AG04450 (cell line): ENCODE measurements around the gene TMEM256. TPM values are rescaled to one million over a fixed set of nuclear protein-coding genes. Genes with fewer than 3 reads are reported as not detected.

Experiments
- CTCF ChIA-PET: fragments of 300-600, 350-600 bp; formaldehyde crosslinking; extraction: SDS; loops from one replicate; lab custom pipeline; 2022; ENCODE audit warnings: antibody characterized with exemption, inconsistent platforms; lab: Charles Lee
- POLR2A ChIA-PET: fragments of 350-600 bp; formaldehyde crosslinking; extraction: SDS; loops from one replicate; lab custom pipeline; 2021; ENCODE audit warnings: antibody characterized with exemption, inconsistent platforms; lab: Yijun Ruan, JAX
- DNase-seq: peaks from one replicate; pipeline ENCODE4 v3.0.0-alpha.2; 2011; ENCODE audit warnings: low read depth, low spot score
- H3K27ac ChIP-seq: one replicate; pipeline ENCODE4 v1.5.1; 2012; ENCODE audit warnings: low read depth, low read length, control low read depth
- H3K27me3 ChIP-seq: one replicate; pipeline ENCODE4 v1.6.0; 2012; ENCODE audit warnings: low read length; ENCODE audit not compliant: control insufficient read depth, insufficient read depth
- H3K4me3 ChIP-seq: 2 replicates; pipeline ENCODE4 v1.5.1; 2011; ENCODE audit warnings: mild to moderate bottlenecking, low read depth, low read length, control low read depth
- H3K9me3 ChIP-seq: 2 replicates; pipeline ENCODE4 v1.5.1; 2012; ENCODE audit warnings: low read length; ENCODE audit not compliant: control insufficient read depth, insufficient read depth
- CTCF ChIP-seq: IDR thresholded peaks from 2 replicates; pipeline ENCODE4 v1.5.1; 2011; ENCODE audit warnings: low read depth, low read length, control low read depth, inconsistent platforms
- polyA plus RNA-seq: library from polyadenylated mRNA; depleted of rRNA; stranded (reverse); fragments of >200 nt; gene quantifications from 2 replicates; pipeline ENCODE4 v1.2.3, GENCODE V29; 2011

The TMEM256 gene
- polyA plus RNA-seq, 1 experiment: 83.8 TPM

- Histone ChIP-seq H3K27me3 (no peaks in the 10 kb centered on the region), H3K27ac (no peak overlapping the region), H3K4me3 (no peak overlapping the region), H3K9me3 (no peaks in the 10 kb centered on the region)
- ChIA-PET CTCF (interaction anchor here (0.8 to 1.2 kb wide), 2 partner anchors 75 to 199 kb away, joined by 3 to 10 read pairs; no protein-coding TSS in a partner anchor), POLR2A (interaction anchor here (0.5 kb wide), 1 partner anchor 10 kb away, joined by 5 read pairs; no protein-coding TSS in a partner anchor)
- TF ChIP-seq CTCF: no peak
- DNase-seq: no peak
These were observed 42.0 kb downstream of the TMEM256 start for GRCh38 chr17:7361906-7362305.

- ChIA-PET CTCF (interaction anchor here (1.0 to 2.2 kb wide), 2 partner anchors 12 to 138 kb away, joined by 3 to 9 read pairs; no protein-coding TSS in a partner anchor), POLR2A (no interaction called here)
- Histone ChIP-seq H3K27me3 (no peaks in the 10 kb centered on the region), H3K4me3 (no peak overlapping the region), H3K9me3 (no peaks in the 10 kb centered on the region), H3K27ac (no peak overlapping the region)
- no peak for DNase-seq
- TF ChIP-seq CTCF: no peak
These were observed 46.5 kb downstream of the TMEM256 start for GRCh38 chr17:7357381-7357780.

- TF ChIP-seq CTCF: no peak
- H3K4me3 ChIP-seq: no peak overlapping the region
- no peaks in the 10 kb centered on the region; the same call in 1 of the 2 replicates for H3K9me3 ChIP-seq
- no peaks in the 10 kb centered on the region for H3K27me3 ChIP-seq
- no peak overlapping the region for H3K27ac ChIP-seq
- CTCF ChIA-PET: interaction anchor here (0.6 to 2.8 kb wide), 12 partner anchors 10 to 386 kb away, joined by 3 to 22 read pairs (median 4); partner anchors contain the start of genes PLSCR3, SENP3, SOX15 and TMEM102
- POLR2A ChIA-PET: interaction anchor here (0.7 to 1.5 kb wide), 3 partner anchors 47 to 278 kb away, joined by 3 read pairs; partner anchors contain the start of gene TMEM256
- DNase-seq: no peak
These were observed 47.1 kb downstream of the TMEM256 start for GRCh38 chr17:7356756-7357155.

DNA sequence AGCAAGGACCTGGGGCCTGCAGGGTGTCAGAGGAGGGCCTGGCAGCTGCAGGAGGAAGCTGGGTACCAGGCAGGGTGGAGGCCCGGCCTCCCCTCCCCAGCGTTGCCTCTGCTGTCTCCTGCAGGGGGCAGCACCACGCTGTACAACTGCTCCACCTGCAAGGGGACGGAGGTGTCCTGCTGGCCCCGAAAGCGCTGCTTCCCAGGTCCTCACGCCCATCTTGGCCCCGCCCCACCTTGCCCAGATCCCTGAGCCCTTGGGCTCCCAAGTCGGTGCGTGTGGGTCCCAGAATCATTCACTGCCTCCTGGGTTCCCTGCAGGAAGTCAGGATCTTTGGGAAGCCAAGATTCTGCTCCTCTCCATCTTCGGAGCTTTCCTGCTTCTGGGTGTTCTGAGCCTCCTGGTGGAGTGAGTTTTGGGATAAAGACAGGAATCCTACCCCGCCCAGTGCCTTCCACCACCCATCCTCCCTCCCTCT, 47.8 kb downstream of the TMEM256 start:
- Histone ChIP-seq H3K9me3 (no peaks in the 10 kb centered on the region; the same call in 1 of the 2 replicates), H3K27ac (no peak overlapping the region), H3K27me3 (no peaks in the 10 kb centered on the region), H3K4me3 (no peak overlapping the region)
- no peak for DNase-seq
- ChIA-PET POLR2A (interaction anchor here (0.7 to 1.5 kb wide), 3 partner anchors 48 to 278 kb away, joined by 3 read pairs; partner anchors contain the start of gene TMEM256), CTCF (interaction anchor here (0.6 to 2.8 kb wide), 22 partner anchors 10 to 387 kb away, joined by 3 to 22 read pairs (median 3); partner anchors contain the start of genes PLSCR3, SENP3, SOX15 and TMEM102)
- peak; percentile 71 for TF ChIP-seq CTCF

- Histone ChIP-seq H3K9me3 (no peaks in the 10 kb centered on the region; the same call in 1 of the 2 replicates), H3K27ac (no peak overlapping the region), H3K4me3 (no peak overlapping the region), H3K27me3 (no peaks in the 10 kb centered on the region)
- CTCF ChIA-PET: interaction anchor here (0.7 to 2.8 kb wide), 21 partner anchors 9 to 234 kb away, joined by 3 to 22 read pairs (median 3); partner anchors contain the start of genes PLSCR3, SENP3, SOX15 and TMEM102
- POLR2A ChIA-PET: interaction anchor here (1.5 kb wide), 1 partner anchor 128 kb away, joined by 3 read pairs; no protein-coding TSS in a partner anchor
- no peak for TF ChIP-seq CTCF
- DNase-seq: no peak
These were observed 48.3 kb downstream of the TMEM256 start for GRCh38 chr17:7355573-7355972.
